Kidney (tissue), 14 donors: ENCODE results near the gene BACH2. TPM values are rescaled to one million over a fixed set of nuclear protein-coding genes. Genes with fewer than 3 reads are reported as not detected.

Experiments
- DNase-seq, 5 donors: peaks; one replicate each; pipeline ENCODE4 v3.0.0-alpha.2; 2013 to 2020
- FAIRE-seq: peaks from 2 replicates; lab custom pipeline; 2012; peaks lifted over from hg19 to GRCh38; lab: Jason Lieb, UNC
- H3K27ac ChIP-seq, 2 donors: one replicate each; pipeline ENCODE4 v1.7.0; 2013; ENCODE audit warnings: low read depth in 2 of 2, low read length in 2 of 2, inconsistent platforms in 1 of 2
- H3K27me3 ChIP-seq: one replicate; pipeline ENCODE4 v1.7.1; 2013; ENCODE audit warnings: low read length, inconsistent platforms; ENCODE audit not compliant: control insufficient read depth, insufficient read depth
- H3K36me3 ChIP-seq, 3 donors: one replicate each; pipeline versions ENCODE4 v1.7.0 to v1.7.1; 2013; ENCODE audit warnings: low read length in 3 of 3, control low read depth in 1 of 3, inconsistent platforms in 1 of 3; ENCODE audit not compliant: insufficient read depth in 3 of 3, control insufficient read depth in 2 of 3
- H3K4me1 ChIP-seq, 3 donors: one replicate each; pipeline versions ENCODE4 v1.7.0 to v1.7.1; 2013; ENCODE audit warnings: low read length in 3 of 3, inconsistent platforms in 1 of 3, low read depth in 1 of 3; ENCODE audit not compliant: control insufficient read depth in 2 of 3, insufficient read depth in 2 of 3
- H3K4me3 ChIP-seq, 3 donors: one replicate each; pipeline versions ENCODE4 v1.7.0 to v1.8.1; 2013; ENCODE audit warnings: low read length in 3 of 3, control low read depth in 1 of 3, inconsistent platforms in 1 of 3
- H3K9ac ChIP-seq, 3 donors: one replicate each; pipeline versions ENCODE4 v1.7.0 to v1.7.1; 2013; ENCODE audit warnings: low read length in 3 of 3, control low read depth in 1 of 3, inconsistent platforms in 1 of 3
- H3K9me3 ChIP-seq, 3 donors: one replicate each; pipeline versions ENCODE4 v1.7.0 to v1.7.1; 2013; ENCODE audit warnings: low read length in 3 of 3, control low read depth in 1 of 3, inconsistent platforms in 1 of 3; ENCODE audit not compliant: control insufficient read depth in 2 of 3, insufficient read depth in 1 of 3
- intact Hi-C: fragments of 100-400 bp; cut with DNase I; formaldehyde crosslinking; loops from one replicate; pipeline ENCODE4 v1.11.1; 2022
- polyA plus RNA-seq: library from polyadenylated mRNA; stranded (reverse); fragments of 350-450 nt; fragmentation: Illumina TruSeq; extraction: RNeasy Lipid Tissue Mini Kit (QIAGEN cat#74804); gene quantifications from one replicate; pipeline ENCODE4 v1.2.3, GENCODE V29; 2014; ENCODE audit warnings: low read depth, low replicate concordance; ENCODE audit not compliant: insufficient read depth
- total RNA-seq: library from RNA; stranded (reverse); fragmentation: NEBNext Ultra II Directional; extraction: Animal tissue kit (Norgen Biotek cat#: 25700); gene quantifications from one replicate; pipeline ENCODE4 v1.2.1, GENCODE V29; 2021
- TF ChIP-seq, protein P1 (sequence below): IDR thresholded peaks from 3 replicates; pipeline ENCODE4 v1.5.1; 2012; ENCODE audit warnings: mild to moderate bottlenecking, moderate library complexity, borderline replicate concordance; ENCODE audit not compliant: insufficient read depth; ENCODE audit errors: extremely low read depth
- donor health status: control.
- donor health status: control.
- donor health status: control.
- donor health status: control.
- donor health status: control.
- donor health status: DM: yes; HTN: yes; CAD: no.
- donor health status: Normal renal cell carcinoma (clear cell type).

BACH2 gene
- total and polyA plus RNA-seq, 2 donors from 2014 or later, result 0.32 to 6.9 TPM

DNA sequence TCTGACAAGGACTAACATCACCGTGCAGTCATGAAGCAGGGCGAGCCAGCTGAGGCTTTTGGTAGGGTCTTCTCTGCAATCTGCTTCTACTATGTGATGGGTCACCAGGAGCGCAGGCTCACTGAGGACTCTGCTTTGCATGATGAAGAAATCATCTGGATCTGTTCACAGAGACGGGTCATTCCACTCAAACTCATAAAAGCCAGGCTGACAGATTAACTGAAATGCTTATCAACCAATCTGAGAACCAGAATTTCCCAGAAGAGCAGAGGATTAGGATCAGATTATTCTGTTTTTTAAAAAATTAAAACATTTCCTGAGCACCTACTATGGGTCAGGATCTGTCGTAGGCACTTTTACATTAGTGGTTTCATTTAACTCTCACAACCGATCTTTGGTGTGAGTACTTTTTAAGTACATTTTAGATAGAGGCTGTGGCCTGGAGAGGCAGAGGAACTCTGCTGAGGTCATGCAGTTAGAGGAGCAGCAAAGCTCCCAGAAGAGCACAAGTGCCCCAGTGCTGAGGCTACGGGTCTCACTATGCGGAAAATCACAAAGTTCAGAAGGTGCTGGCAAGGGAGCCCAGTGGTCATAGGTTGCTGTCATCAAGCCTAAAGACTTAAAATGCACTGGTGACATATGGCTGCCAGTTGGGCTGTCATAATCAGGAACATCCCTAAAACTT, 109.1 kb downstream of the BACH2 start:
- DNase-seq (no peak), FAIRE-seq (no peak)
- H3K4me3 ChIP-seq, result no peak overlapping the region
- intact Hi-C loops, result no loop called here
- no peak overlapping the region for H3K27ac ChIP-seq
- TF ChIP-seq, protein P1, sequence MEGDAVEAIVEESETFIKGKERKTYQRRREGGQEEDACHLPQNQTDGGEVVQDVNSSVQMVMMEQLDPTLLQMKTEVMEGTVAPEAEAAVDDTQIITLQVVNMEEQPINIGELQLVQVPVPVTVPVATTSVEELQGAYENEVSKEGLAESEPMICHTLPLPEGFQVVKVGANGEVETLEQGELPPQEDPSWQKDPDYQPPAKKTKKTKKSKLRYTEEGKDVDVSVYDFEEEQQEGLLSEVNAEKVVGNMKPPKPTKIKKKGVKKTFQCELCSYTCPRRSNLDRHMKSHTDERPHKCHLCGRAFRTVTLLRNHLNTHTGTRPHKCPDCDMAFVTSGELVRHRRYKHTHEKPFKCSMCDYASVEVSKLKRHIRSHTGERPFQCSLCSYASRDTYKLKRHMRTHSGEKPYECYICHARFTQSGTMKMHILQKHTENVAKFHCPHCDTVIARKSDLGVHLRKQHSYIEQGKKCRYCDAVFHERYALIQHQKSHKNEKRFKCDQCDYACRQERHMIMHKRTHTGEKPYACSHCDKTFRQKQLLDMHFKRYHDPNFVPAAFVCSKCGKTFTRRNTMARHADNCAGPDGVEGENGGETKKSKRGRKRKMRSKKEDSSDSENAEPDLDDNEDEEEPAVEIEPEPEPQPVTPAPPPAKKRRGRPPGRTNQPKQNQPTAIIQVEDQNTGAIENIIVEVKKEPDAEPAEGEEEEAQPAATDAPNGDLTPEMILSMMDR, result no peak
- H3K9ac ChIP-seq, result no peak overlapping the region
- H3K4me1 ChIP-seq, result peaks cover 3 to 9% (median 4%) of the 10 kb centered on the region in 3 donors
- no peaks in the 10 kb centered on the region for H3K36me3 ChIP-seq
- no peaks in the 10 kb centered on the region for H3K27me3 ChIP-seq
- no peaks in the 10 kb centered on the region for H3K9me3 ChIP-seq

DNA sequence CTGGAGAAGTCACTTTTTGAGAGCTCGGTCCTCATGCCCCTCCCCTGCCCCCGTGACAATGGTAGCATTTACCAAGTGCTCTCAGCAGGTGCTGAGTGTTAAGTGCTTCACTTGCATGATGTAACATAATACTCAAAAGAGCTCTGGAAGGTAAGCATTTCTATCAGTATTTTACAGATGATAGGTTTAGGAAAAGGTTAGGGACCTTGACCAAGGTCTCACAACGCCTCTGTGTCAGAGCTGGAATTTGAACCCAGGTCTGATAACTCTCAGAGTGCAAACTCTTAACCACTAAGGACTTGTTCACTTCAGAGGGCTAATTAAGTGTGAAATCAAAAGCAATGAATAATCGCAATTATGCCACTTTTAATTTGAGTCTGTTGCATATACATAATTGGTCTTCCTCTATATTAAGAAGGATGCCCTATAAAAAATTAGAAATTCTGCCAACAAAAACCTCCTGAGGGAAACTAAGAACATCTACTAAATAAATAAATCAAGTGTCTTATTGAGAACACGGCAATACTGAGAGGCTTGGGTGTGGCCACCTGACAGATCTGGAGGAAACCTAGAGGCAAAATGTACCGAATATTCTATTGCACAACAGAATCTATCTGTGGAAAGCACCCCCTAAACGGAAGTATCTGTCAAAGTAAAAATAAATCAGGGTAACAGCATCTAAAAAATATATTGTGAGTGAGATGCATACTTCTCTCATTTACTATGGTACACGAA, 109.8 kb downstream of the BACH2 start:
- Histone ChIP-seq H3K9me3 (no peaks in the 10 kb centered on the region), H3K9ac (no peak overlapping the region), H3K4me1 (peaks cover 3 to 9% (median 4%) of the 10 kb centered on the region in 3 donors), H3K4me3 (no peak overlapping the region), H3K27me3 (no peaks in the 10 kb centered on the region), H3K36me3 (no peaks in the 10 kb centered on the region), H3K27ac (no peak overlapping the region)
- DNase-seq, result no peak
- no peak for FAIRE-seq
- intact Hi-C loops, result no loop called here
- TF ChIP-seq, protein P1, result no peak

DNA sequence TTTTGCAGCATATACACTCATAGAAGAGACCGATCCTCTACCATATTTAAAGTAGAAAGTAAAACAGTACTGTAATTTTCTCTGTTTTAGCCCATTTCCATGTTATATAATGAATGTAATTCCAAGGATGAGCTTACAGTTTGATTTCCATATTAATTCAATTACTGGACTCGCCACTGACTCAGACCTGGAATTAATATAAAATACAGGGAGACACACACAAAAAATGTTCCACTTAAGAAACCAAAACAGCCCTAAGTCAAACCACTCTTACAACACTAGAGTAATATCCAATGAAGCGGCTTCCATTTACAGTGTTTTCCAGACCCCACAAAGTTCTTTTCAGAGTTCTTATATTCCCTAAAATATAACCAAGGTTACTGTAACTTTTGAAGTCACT, 110.6 kb downstream of the BACH2 start:
- TF ChIP-seq, protein P1, result no peak
- Histone ChIP-seq H3K4me3 (no peak overlapping the region), H3K9me3 (no peaks in the 10 kb centered on the region), H3K27ac (no peak overlapping the region), H3K27me3 (no peaks in the 10 kb centered on the region), H3K36me3 (no peaks in the 10 kb centered on the region), H3K4me1 (peaks cover 3 to 9% (median 4%) of the 10 kb centered on the region in 3 donors), H3K9ac (no peak overlapping the region)
- FAIRE-seq (no peak), DNase-seq (no peak)
- intact Hi-C loops, result no loop called here
